BJ (cell line): ENCODE results near the gene SPATA6. TPM values are rescaled to one million over a fixed set of nuclear protein-coding genes. Genes with fewer than 3 reads are reported as not detected.
"Not testable (repeated sequence)": the region's sequence is repeated elsewhere in the genome, so short reads cannot be mapped to it uniquely, and the experiment has no call there.

ENCODE experiments used
- CTCF ChIA-PET: fragments of 350-600 bp; formaldehyde crosslinking; extraction: SDS; loops from one replicate; lab custom pipeline; 2021; ENCODE audit warnings: antibody characterized with exemption, inconsistent platforms; lab: Yijun Ruan, JAX
- POLR2A ChIA-PET: fragments of 300-600 bp; sonication (Branson Sonifier 250); formaldehyde crosslinking; extraction: SDS; loops from one replicate; lab custom pipeline; 2021; ENCODE audit warnings: antibody characterized with exemption; lab: Charles Lee
- DNase-seq: peaks from one replicate; pipeline ENCODE4 v3.0.0-alpha.2; 2011; ENCODE audit warnings: low read depth
- H3K27me3 ChIP-seq: 2 replicates; pipeline ENCODE4 v1.6.0; 2011; ENCODE audit warnings: low read length; ENCODE audit not compliant: control insufficient read depth, insufficient read depth
- H3K36me3 ChIP-seq: 2 replicates; pipeline ENCODE4 v1.5.1; 2011; ENCODE audit warnings: low read length; ENCODE audit not compliant: control insufficient read depth, insufficient read depth
- H3K4me3 ChIP-seq: 2 replicates; pipeline ENCODE4 v1.5.1; 2011; ENCODE audit warnings: low read depth, mild to moderate bottlenecking, control low read depth, low read length
- polyA plus RNA-seq: library from polyadenylated mRNA; depleted of rRNA; stranded (reverse); fragments of >200 nt; gene quantifications from 2 replicates; pipeline ENCODE4 v1.2.3, GENCODE V29; 2011
- TF ChIP-seq, protein P1 (sequence below): IDR thresholded peaks from 2 replicates; pipeline ENCODE4 v1.5.1; 2011; ENCODE audit warnings: low read depth, mild to moderate bottlenecking, control low read depth, inconsistent platforms, low read length, moderate library complexity; ENCODE audit not compliant: insufficient read depth

SPATA6 gene
- polyA plus RNA-seq, 1 experiment: 1.6 TPM

DNA sequence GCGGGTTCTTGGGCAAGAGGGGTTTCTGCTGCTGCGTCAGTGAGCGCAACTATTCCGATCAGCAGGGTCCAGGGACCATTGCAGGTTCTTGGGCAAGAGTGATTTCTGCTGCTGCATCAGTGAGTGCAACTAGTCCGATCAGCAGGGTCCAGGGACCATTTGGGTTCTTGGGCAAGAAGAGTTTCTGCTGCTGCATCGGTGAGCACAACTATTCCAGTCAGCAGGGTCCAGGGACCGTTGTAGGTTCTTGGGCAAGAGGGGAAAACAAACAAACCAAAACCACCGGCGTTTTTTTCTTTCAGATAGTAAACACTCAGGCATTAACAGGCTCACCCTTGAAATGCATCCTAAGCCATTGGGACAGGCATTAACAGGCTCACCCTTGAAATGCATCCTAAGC lies 32.6 kb downstream of the SPATA6 start:
- TF ChIP-seq, protein P1, sequence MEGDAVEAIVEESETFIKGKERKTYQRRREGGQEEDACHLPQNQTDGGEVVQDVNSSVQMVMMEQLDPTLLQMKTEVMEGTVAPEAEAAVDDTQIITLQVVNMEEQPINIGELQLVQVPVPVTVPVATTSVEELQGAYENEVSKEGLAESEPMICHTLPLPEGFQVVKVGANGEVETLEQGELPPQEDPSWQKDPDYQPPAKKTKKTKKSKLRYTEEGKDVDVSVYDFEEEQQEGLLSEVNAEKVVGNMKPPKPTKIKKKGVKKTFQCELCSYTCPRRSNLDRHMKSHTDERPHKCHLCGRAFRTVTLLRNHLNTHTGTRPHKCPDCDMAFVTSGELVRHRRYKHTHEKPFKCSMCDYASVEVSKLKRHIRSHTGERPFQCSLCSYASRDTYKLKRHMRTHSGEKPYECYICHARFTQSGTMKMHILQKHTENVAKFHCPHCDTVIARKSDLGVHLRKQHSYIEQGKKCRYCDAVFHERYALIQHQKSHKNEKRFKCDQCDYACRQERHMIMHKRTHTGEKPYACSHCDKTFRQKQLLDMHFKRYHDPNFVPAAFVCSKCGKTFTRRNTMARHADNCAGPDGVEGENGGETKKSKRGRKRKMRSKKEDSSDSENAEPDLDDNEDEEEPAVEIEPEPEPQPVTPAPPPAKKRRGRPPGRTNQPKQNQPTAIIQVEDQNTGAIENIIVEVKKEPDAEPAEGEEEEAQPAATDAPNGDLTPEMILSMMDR: no peak
- Histone ChIP-seq H3K36me3 (no peaks in the 10 kb centered on the region), H3K27me3 (no peaks in the 10 kb centered on the region), H3K4me3 (no peak overlapping the region)
- CTCF ChIA-PET: no interaction called here
- no peak for DNase-seq
- POLR2A ChIA-PET: no interaction called here

DNA sequence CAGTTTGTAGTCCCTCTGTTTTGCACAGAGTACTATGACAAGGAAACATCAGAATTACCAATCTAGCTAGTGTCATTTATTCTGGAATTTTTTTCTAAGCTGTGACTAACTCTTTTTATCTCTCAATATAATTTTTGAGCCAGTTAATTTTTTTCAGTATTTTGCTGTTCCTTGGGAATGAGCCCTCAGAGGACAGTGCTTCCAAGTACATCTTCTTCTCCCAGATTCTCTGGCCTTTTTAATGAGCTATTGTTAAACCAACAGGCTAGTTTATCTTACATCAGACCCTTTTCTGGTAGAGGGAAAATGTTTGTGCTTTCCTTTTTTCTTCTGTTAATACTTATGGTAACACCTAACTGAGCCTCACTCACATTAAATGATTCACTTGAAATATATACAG lies 34.6 kb downstream of the SPATA6 start:
- H3K36me3 ChIP-seq, H3K4me3 ChIP-seq, DNase-seq, H3K27me3 ChIP-seq, POLR2A ChIA-PET: not testable (repeated sequence)
- CTCF ChIA-PET: interaction anchor here (0.6 kb wide), 1 partner anchor 30 kb away, joined by 3 read pairs; no protein-coding TSS in a partner anchor

DNA sequence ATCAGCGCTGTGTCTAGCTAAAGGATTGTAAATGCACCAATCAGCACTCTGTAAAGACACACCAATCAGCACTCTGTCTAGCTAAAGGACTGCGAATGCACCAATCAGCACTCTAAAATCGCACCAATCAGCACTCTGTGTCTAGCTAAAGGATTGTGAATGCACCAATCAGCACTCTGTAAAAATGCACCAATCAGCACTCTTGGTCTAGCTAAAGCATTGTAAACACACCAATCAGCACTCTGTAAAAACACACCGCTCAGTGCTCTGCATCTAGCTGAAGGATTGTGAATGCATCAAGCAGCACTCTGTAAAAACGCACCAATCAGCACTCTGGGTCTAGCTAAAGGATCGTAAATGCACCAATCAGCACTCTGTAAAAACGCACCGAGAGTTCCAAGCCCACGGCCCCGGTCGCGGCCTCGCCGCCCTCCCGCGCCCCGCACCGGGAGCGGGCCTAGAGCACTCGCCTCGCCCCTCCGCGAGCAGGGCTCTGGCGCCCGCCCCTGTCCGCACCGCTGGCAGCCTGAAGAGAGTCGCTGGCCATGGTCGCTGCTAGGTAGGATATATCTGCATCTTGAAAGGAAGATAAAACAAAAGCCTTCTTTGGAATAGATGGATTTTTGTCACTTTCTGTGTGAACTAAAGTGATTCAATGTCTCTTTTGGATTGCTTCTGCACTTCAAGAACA lies 36.5 kb downstream of the SPATA6 start:
- POLR2A ChIA-PET, CTCF ChIA-PET, DNase-seq, H3K4me3 ChIP-seq, H3K27me3 ChIP-seq, H3K36me3 ChIP-seq: not testable (repeated sequence)

DNA sequence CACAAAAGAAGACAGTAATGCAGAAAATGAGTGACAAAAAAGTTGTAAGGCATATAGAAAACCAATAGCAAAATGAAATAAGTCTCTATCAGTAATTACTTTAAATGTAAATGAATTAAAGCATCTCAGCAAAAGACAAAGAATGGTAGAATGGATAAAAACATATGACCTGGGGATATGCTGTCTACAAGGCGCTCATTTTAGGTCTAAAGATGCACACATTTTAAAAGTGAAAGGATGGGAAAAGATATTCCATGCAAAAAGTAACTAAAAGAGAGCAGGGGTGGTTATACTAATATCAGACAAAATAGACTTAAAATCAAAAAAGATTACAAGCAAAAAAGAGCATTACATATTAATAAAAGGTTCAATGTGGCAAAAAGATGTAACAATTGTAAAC lies 41.2 kb downstream of the SPATA6 start:
- DNase-seq: no peak
- TF ChIP-seq, protein P1: no peak
- Histone ChIP-seq H3K36me3 (no peaks in the 10 kb centered on the region), H3K4me3 (no peak overlapping the region), H3K27me3 (no peaks in the 10 kb centered on the region)
- ChIA-PET CTCF (interaction anchor here (1.3 kb wide), 1 partner anchor 67 kb away, joined by 3 read pairs; no protein-coding TSS in a partner anchor), POLR2A (no interaction called here)

DNA sequence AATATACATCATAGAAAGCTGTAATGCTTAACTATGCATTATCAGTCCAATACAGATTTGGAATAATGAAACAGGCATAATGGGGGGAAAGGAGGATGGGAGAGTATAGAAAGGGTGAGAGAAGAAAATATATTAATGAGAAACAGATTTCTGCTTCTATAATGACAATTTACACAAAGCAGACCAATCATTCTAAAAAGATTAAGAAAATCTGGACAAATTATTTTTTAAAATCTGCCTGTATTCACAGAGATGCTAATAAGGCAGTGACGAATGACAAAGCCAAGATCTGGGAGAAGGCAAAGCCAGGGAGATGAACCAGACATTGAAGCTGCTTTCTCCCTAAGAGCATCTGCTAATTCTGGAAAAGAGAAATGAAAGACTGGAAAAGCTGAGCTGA lies 50.0 kb downstream of the SPATA6 start:
- Histone ChIP-seq H3K27me3 (no peaks in the 10 kb centered on the region), H3K4me3 (no peak overlapping the region), H3K36me3 (no peaks in the 10 kb centered on the region)
- POLR2A ChIA-PET: no interaction called here
- TF ChIP-seq, protein P1: no peak
- CTCF ChIA-PET: no interaction called here
- no peak for DNase-seq

DNA sequence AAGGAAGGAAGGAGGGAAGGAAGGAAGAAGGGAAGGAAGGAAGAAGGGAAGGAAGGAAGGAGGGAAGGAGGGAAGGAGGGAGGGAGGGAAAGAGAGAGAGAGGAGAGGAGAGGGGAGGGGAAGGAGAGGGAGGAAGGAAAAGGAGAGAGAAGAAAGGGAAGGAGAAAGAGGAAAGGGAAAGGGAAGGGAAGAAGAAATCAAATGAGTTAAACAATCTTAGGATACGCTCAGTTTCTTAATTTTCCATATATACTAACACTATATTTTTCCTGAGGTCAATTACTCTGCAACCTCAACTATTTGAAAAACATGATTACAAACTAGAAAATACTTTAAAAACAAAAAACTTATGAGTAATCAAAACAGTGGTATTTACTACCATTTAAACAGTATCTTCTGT lies 53.3 kb downstream of the SPATA6 start:
- POLR2A ChIA-PET: no interaction called here
- CTCF ChIA-PET: interaction anchor here (0.6 kb wide), 1 partner anchor 316 kb away, joined by 4 read pairs; no protein-coding TSS in a partner anchor
- DNase-seq: no peak

More for the DNA sequence above, 53.3 kb downstream of the SPATA6 start:
- no peaks in the 10 kb centered on the region for H3K27me3 ChIP-seq
- TF ChIP-seq, protein P1: no peak
- no peak overlapping the region for H3K4me3 ChIP-seq
- H3K36me3 ChIP-seq: no peaks in the 10 kb centered on the region
